Vagina (tissue), 2 donors: ENCODE results near the gene TTLL9. TPM values are rescaled to one million over a fixed set of nuclear protein-coding genes. Genes with fewer than 3 reads are reported as not detected.

ENCODE experiments used
- DNase-seq, 2 donors: peaks; one replicate each; pipeline ENCODE4 v3.0.0-alpha.2; 2017; ENCODE audit errors: extremely low spot score in 2 of 2
- H3K27ac ChIP-seq: fragments of 200-600 bp; sonication (generic); one replicate; pipeline ENCODE4 v1.5.1; 2019
- H3K27me3 ChIP-seq: fragments of 200-600 bp; sonication (generic); one replicate; pipeline ENCODE4 v1.5.1; 2019
- H3K36me3 ChIP-seq, 2 donors: fragments of 200-600 bp; sonication (generic); one replicate each; pipeline ENCODE4 v1.5.1; 2017 to 2019
- H3K4me1 ChIP-seq: fragments of 200-600 bp; sonication (generic); one replicate; pipeline ENCODE4 v1.5.1; 2019
- H3K4me3 ChIP-seq, 2 donors: fragments of 200-600 bp; sonication (generic); 1 replicate in 1 of 2; 2 replicates in 1 of 2; pipeline ENCODE4 v1.5.1; 2016 to 2019
- H3K9me3 ChIP-seq: fragments of 200-600 bp; sonication (generic); one replicate; pipeline ENCODE4 v1.5.1; 2019
- POLR2A ChIP-seq, 2 donors: fragments of 450-650 bp; IDR thresholded peaks; one replicate each; pipeline ENCODE4 v1.6.1; 2017; ENCODE audit warnings: antibody characterized with exemption in 2 of 2, mild to moderate bottlenecking in 2 of 2, moderate library complexity in 2 of 2
- POLR2AphosphoS5 ChIP-seq, 2 donors: sonication (generic); formaldehyde crosslinking; IDR thresholded peaks; one replicate each; pipeline ENCODE4 v1.9.0; 2017; ENCODE audit warnings: antibody characterized with exemption in 2 of 2, mild to moderate bottlenecking in 2 of 2, low read depth in 1 of 2; ENCODE audit not compliant: insufficient read depth in 1 of 2
- intact Hi-C: fragments of 100-400 bp; cut with DNase I; formaldehyde crosslinking; loops from one replicate; pipeline ENCODE4 v1.15.1; 2023
- total RNA-seq: library from RNA; depleted of rRNA; stranded (reverse); fragments of >200 nt; gene quantifications from one replicate; pipeline ENCODE4 v1.2.3, GENCODE V29; 2016
- TF ChIP-seq, protein P1 (sequence below), 3 experiments: fragments of 450-650 bp in 2 of 3; fragments of 200-600 bp in 1 of 3; sonication (generic) in 1 of 3; IDR thresholded peaks; one replicate each; pipeline ENCODE4 v1.5.1; 2017 to 2019; ENCODE audit warnings: antibody characterized with exemption in 3 of 3, mild to moderate bottlenecking in 2 of 3, moderate library complexity in 2 of 3

Gene TTLL9
- total RNA-seq, 1 donor from 2014 or later, result not detected

DNA sequence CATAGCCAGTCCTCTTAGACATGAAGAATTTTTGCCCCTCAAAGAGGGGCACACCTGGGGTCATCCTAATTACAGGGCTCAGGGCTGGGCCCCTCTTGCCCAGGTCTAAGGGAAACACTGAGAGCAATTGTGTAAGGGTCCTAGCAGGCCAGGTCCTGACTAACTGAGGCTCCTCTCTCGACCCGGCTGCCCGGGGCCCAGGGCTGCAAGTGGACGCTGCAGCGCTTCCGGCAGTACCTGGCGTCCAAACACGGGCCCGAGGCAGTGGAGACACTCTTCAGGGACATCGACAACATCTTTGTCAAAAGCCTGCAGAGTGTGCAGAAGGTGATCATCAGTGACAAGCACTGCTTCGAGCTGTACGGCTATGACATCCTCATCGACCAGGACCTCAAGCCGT is 64.1 kb downstream of the TTLL9 start:
- Histone ChIP-seq H3K36me3 (no peaks in the 10 kb centered on the region), H3K4me3 (no peak overlapping the region), H3K9me3 (no peaks in the 10 kb centered on the region), H3K27ac (no peak overlapping the region), H3K27me3 (no peaks in the 10 kb centered on the region), H3K4me1 (no peaks in the 10 kb centered on the region)
- no peak for DNase-seq
- TF ChIP-seq, protein P1, sequence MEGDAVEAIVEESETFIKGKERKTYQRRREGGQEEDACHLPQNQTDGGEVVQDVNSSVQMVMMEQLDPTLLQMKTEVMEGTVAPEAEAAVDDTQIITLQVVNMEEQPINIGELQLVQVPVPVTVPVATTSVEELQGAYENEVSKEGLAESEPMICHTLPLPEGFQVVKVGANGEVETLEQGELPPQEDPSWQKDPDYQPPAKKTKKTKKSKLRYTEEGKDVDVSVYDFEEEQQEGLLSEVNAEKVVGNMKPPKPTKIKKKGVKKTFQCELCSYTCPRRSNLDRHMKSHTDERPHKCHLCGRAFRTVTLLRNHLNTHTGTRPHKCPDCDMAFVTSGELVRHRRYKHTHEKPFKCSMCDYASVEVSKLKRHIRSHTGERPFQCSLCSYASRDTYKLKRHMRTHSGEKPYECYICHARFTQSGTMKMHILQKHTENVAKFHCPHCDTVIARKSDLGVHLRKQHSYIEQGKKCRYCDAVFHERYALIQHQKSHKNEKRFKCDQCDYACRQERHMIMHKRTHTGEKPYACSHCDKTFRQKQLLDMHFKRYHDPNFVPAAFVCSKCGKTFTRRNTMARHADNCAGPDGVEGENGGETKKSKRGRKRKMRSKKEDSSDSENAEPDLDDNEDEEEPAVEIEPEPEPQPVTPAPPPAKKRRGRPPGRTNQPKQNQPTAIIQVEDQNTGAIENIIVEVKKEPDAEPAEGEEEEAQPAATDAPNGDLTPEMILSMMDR (IDR thresholded peaks at IDR 0.05), result no peak
- TF ChIP-seq POLR2AphosphoS5 (IDR thresholded peaks at IDR 0.05; ENCODE audit: insufficient read depth in 1 of 2, low read depth in 1 of 2) (no peak), POLR2A (IDR thresholded peaks at IDR 0.05) (no peak)
- intact Hi-C loops, result no loop called here

DNA sequence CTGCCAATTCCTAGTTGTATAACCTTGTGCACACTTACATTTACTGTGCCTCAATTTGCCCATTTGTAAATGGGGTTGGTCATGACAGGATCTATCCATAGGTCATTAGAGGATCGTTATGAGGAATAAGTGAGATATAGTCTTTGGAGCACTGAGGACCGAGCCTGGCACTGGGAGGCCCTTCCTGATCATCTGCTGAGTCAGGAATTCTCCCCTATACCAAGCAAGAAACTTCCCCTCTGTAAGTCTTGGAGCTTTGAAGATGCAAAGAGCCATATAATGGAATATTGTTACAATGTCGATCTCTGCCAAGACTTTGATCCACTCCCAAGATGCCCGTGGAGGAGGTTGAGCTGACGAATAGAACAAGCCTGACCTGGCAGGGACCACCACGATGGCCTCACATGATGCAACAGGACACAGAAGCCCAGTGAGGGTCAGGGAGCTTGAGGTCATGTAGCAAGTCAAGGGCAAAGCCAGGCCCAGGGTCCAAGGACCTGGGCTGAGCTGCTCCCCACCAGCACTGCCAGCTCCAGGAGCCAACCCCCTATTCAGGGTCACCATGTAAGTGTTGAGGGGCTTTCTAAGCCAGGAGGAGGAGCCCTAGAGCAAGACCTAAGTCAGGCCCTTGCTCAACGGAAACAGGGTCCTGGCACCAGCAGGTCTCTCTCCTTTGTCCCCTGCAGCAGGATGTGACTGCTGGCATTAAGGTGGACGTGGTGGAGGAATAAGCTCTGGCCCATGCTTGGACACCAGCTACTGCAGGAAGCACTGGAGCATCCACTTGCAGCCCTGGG is 64.7 kb downstream of the TTLL9 start:
- intact Hi-C loops, result no loop called here
- DNase-seq, result no peak
- no peaks in the 10 kb centered on the region for H3K9me3 ChIP-seq
- H3K4me1 ChIP-seq, result no peaks in the 10 kb centered on the region
- no peak overlapping the region for H3K4me3 ChIP-seq
- no peaks in the 10 kb centered on the region for H3K27me3 ChIP-seq
- no peaks in the 10 kb centered on the region for H3K36me3 ChIP-seq
- TF ChIP-seq POLR2AphosphoS5 (IDR thresholded peaks at IDR 0.05; ENCODE audit: insufficient read depth in 1 of 2, low read depth in 1 of 2) (no peak), POLR2A (IDR thresholded peaks at IDR 0.05) (no peak)
- TF ChIP-seq, protein P1 (IDR thresholded peaks at IDR 0.05), result no peak
- H3K27ac ChIP-seq, result no peak overlapping the region

DNA sequence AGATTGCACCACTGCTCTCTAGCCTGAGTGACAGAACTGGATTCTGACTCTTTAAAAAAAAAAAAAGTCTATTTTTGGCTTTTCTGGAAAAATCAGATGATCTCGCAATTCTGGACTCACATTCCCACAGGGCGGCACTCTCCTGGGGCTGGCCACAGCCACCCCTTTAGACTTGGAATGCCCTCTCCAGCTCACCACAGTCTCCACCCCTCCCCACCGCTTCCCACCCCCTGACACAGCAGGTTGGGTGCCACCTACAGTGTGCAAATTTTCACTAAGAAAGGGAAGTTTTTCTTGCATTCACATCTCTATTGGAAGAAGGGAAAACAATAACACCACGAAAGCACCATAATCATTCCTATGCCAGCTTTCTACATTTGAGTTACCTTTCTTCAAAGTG is 66.0 kb downstream of the TTLL9 start:
- TF ChIP-seq POLR2AphosphoS5 (IDR thresholded peaks at IDR 0.05; ENCODE audit: insufficient read depth in 1 of 2, low read depth in 1 of 2), result no peak
- TF ChIP-seq POLR2A (IDR thresholded peaks at IDR 0.05), result no peak
- TF ChIP-seq, protein P1 (IDR thresholded peaks at IDR 0.05), result no peak
- intact Hi-C loops, result no loop called here
- Histone ChIP-seq H3K36me3 (no peaks in the 10 kb centered on the region), H3K9me3 (no peaks in the 10 kb centered on the region), H3K4me1 (no peaks in the 10 kb centered on the region), H3K4me3 (no peak overlapping the region), H3K27ac (no peak overlapping the region), H3K27me3 (no peaks in the 10 kb centered on the region)
- no peak for DNase-seq

DNA sequence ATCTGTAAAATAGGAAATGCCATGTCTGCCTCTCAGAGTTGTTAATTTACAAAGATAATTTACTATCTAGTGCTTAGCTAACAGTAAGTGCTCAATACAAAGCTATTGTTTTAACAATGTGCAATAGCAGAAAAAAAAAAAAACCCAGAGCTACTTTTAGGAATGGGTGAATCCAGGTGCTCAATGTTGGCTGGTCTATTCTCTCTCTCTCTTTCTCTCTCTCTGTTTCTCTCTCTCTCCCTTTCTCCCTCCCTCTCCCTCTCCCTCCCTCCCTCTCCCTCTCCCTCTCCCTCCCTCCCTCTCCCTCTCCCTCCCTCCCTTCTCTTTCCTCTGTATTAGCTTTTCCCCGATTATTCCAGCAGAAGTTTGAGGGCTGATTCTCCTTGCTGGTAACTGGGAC is 67.4 kb downstream of the TTLL9 start:
- no peaks in the 10 kb centered on the region for H3K4me1 ChIP-seq

More for the DNA sequence above, 67.4 kb downstream of the TTLL9 start:
- no peak for DNase-seq
- H3K9me3 ChIP-seq, result no peaks in the 10 kb centered on the region
- intact Hi-C loops, result no loop called here
- TF ChIP-seq POLR2A (IDR thresholded peaks at IDR 0.05), result no peak
- no peak for TF ChIP-seq POLR2AphosphoS5 (IDR thresholded peaks at IDR 0.05; ENCODE audit: insufficient read depth in 1 of 2, low read depth in 1 of 2)
- TF ChIP-seq, protein P1 (IDR thresholded peaks at IDR 0.05), result no peak
- H3K4me3 ChIP-seq, result no peak overlapping the region
- H3K36me3 ChIP-seq, result no peaks in the 10 kb centered on the region
- no peak overlapping the region for H3K27ac ChIP-seq
- H3K27me3 ChIP-seq, result no peaks in the 10 kb centered on the region
